ENCODE measurements around the gene GPC3. TPM values are rescaled to one million over a fixed set of nuclear protein-coding genes. Genes with fewer than 3 reads are reported as not detected.

GPC3 gene
- total RNA-seq, 1 experiment from 2014 or later = 5.7 TPM

- H3K4me1 ChIP-seq (replicated peaks) = peaks cover 11% of the 10 kb centered on the region
- no peaks in the 10 kb centered on the region for H3K9me3 ChIP-seq (replicated peaks)
- H3K27me3 ChIP-seq (replicated peaks) = no peaks in the 10 kb centered on the region
- DNase-seq (ENCODE audit: low read depth in 1 of 2, low spot score in 2 of 2) = no peak
- H3K27ac ChIP-seq = no peak overlapping the region
- no peak overlapping the region for H3K4me3 ChIP-seq
- H3K36me3 ChIP-seq = no peaks in the 10 kb centered on the region
Observed at GRCh38 chrX:133988010-133988409, 2.6 kb upstream of the GPC3 start.

- Histone ChIP-seq H3K4me1 (replicated peaks) (peaks cover 14% of the 10 kb centered on the region), H3K27ac (no peak overlapping the region), H3K36me3 (no peaks in the 10 kb centered on the region), H3K9me3 (replicated peaks) (no peaks in the 10 kb centered on the region), H3K27me3 (replicated peaks) (no peaks in the 10 kb centered on the region), H3K4me3 (no peak overlapping the region)
- DNase-seq (ENCODE audit: low read depth in 1 of 2, low spot score in 2 of 2) = no peak
Observed at GRCh38 chrX:133987188-133987587, 1.8 kb upstream of the GPC3 start.

GRCh38 chrX:133985967-133986683 is 731 bp upstream of the GPC3 start:
- Histone ChIP-seq H3K27ac (no peak overlapping the region), H3K4me3 (peak overlapping the region; percentile 48), H3K9me3 (replicated peaks) (no peaks in the 10 kb centered on the region), H3K36me3 (no peaks in the 10 kb centered on the region), H3K4me1 (replicated peaks) (peaks cover 20% of the 10 kb centered on the region), H3K27me3 (replicated peaks) (no peaks in the 10 kb centered on the region)
- DNase-seq (ENCODE audit: low read depth in 1 of 2, low spot score in 2 of 2) = peak in 1 of 2 experiments; percentile 29

- H3K4me1 ChIP-seq (replicated peaks) = peaks cover 20% of the 10 kb centered on the region
- no peak overlapping the region for H3K4me3 ChIP-seq
- H3K36me3 ChIP-seq = no peaks in the 10 kb centered on the region
- H3K27me3 ChIP-seq (replicated peaks) = no peaks in the 10 kb centered on the region
- no peaks in the 10 kb centered on the region for H3K9me3 ChIP-seq (replicated peaks)
- no peak for DNase-seq (ENCODE audit: low read depth in 1 of 2, low spot score in 2 of 2)
- no peak overlapping the region for H3K27ac ChIP-seq
Observed at GRCh38 chrX:133984857-133985163, 584 bp downstream of the GPC3 start.

GRCh38 chrX:133983974-133984845 is 1.2 kb downstream of the GPC3 start:
- Histone ChIP-seq H3K27ac (no peak overlapping the region), H3K9me3 (replicated peaks) (no peaks in the 10 kb centered on the region), H3K4me1 (replicated peaks) (peaks cover 20% of the 10 kb centered on the region), H3K4me3 (no peak overlapping the region), H3K36me3 (no peaks in the 10 kb centered on the region), H3K27me3 (replicated peaks) (no peaks in the 10 kb centered on the region)
- DNase-seq (ENCODE audit: low read depth in 1 of 2, low spot score in 2 of 2) = no peak

- Histone ChIP-seq H3K4me1 (replicated peaks) (peaks cover 17% of the 10 kb centered on the region), H3K9me3 (replicated peaks) (no peaks in the 10 kb centered on the region), H3K27me3 (replicated peaks) (no peaks in the 10 kb centered on the region), H3K4me3 (no peak overlapping the region), H3K27ac (no peak overlapping the region), H3K36me3 (no peaks in the 10 kb centered on the region)
- no peak for DNase-seq (ENCODE audit: low read depth in 1 of 2, low spot score in 2 of 2)
Observed at GRCh38 chrX:133983256-133983973, 2.0 kb downstream of the GPC3 start.

GRCh38 chrX:133981924-133982323 is 3.5 kb downstream of the GPC3 start:
- Histone ChIP-seq H3K9me3 (replicated peaks) (no peaks in the 10 kb centered on the region), H3K36me3 (no peaks in the 10 kb centered on the region), H3K4me1 (replicated peaks) (peaks cover 17% of the 10 kb centered on the region), H3K4me3 (no peak overlapping the region), H3K27me3 (replicated peaks) (no peaks in the 10 kb centered on the region), H3K27ac (no peak overlapping the region)
- no peak for DNase-seq (ENCODE audit: low read depth in 1 of 2, low spot score in 2 of 2)

- Histone ChIP-seq H3K4me3 (no peak overlapping the region), H3K4me1 (replicated peaks) (peaks cover 16% of the 10 kb centered on the region), H3K36me3 (no peaks in the 10 kb centered on the region), H3K9me3 (replicated peaks) (no peaks in the 10 kb centered on the region), H3K27me3 (replicated peaks) (no peaks in the 10 kb centered on the region), H3K27ac (no peak overlapping the region)
- no peak for DNase-seq (ENCODE audit: low read depth in 1 of 2, low spot score in 2 of 2)
Observed at GRCh38 chrX:133980832-133981588, 4.4 kb downstream of the GPC3 start.

GRCh38 chrX:133980406-133980805 is 5.0 kb downstream of the GPC3 start:
- Histone ChIP-seq H3K4me1 (replicated peaks) (peaks cover 13% of the 10 kb centered on the region), H3K27ac (no peak overlapping the region), H3K36me3 (no peaks in the 10 kb centered on the region), H3K4me3 (no peak overlapping the region), H3K9me3 (replicated peaks) (no peaks in the 10 kb centered on the region), H3K27me3 (replicated peaks) (no peaks in the 10 kb centered on the region)
- DNase-seq (ENCODE audit: low read depth in 1 of 2, low spot score in 2 of 2) = no peak

- Histone ChIP-seq H3K4me1 (replicated peaks) (peaks cover 9% of the 10 kb centered on the region), H3K27me3 (replicated peaks) (no peaks in the 10 kb centered on the region), H3K9me3 (replicated peaks) (no peaks in the 10 kb centered on the region), H3K27ac (no peak overlapping the region), H3K4me3 (no peak overlapping the region), H3K36me3 (no peaks in the 10 kb centered on the region)
- no peak for DNase-seq (ENCODE audit: low read depth in 1 of 2, low spot score in 2 of 2)
Observed at GRCh38 chrX:133979641-133980230, 5.7 kb downstream of the GPC3 start.

- H3K27ac ChIP-seq = no peak overlapping the region
- H3K36me3 ChIP-seq = no peaks in the 10 kb centered on the region
- no peaks in the 10 kb centered on the region for H3K27me3 ChIP-seq (replicated peaks)
- DNase-seq (ENCODE audit: low read depth in 1 of 2, low spot score in 2 of 2) = no peak
- H3K9me3 ChIP-seq (replicated peaks) = no peaks in the 10 kb centered on the region
- H3K4me3 ChIP-seq = no peak overlapping the region
- H3K4me1 ChIP-seq (replicated peaks) = no peaks in the 10 kb centered on the region
Observed at GRCh38 chrX:133973704-133974103, 11.7 kb downstream of the GPC3 start.

GRCh38 chrX:133972916-133973315 is 12.5 kb downstream of the GPC3 start:
- Histone ChIP-seq H3K27ac (no peak overlapping the region), H3K4me1 (replicated peaks) (no peaks in the 10 kb centered on the region), H3K9me3 (replicated peaks) (no peaks in the 10 kb centered on the region), H3K27me3 (replicated peaks) (no peaks in the 10 kb centered on the region), H3K36me3 (no peaks in the 10 kb centered on the region), H3K4me3 (no peak overlapping the region)
- no peak for DNase-seq (ENCODE audit: low read depth in 1 of 2, low spot score in 2 of 2)

GRCh38 chrX:133971586-133971985 is 13.8 kb downstream of the GPC3 start:
- no peaks in the 10 kb centered on the region for H3K36me3 ChIP-seq
- no peaks in the 10 kb centered on the region for H3K4me1 ChIP-seq (replicated peaks)
- H3K27ac ChIP-seq = no peak overlapping the region
- H3K27me3 ChIP-seq (replicated peaks) = no peaks in the 10 kb centered on the region
- DNase-seq (ENCODE audit: low read depth in 1 of 2, low spot score in 2 of 2) = no peak
- H3K9me3 ChIP-seq (replicated peaks) = no peaks in the 10 kb centered on the region
- no peak overlapping the region for H3K4me3 ChIP-seq
